GM12801 (cell line): ENCODE results near the gene DMXL1.

Source experiments
- CTCF ChIP-seq: IDR thresholded peaks from one replicate; pipeline ENCODE4 v1.5.1; 2011; ENCODE audit warnings: control low read depth; ENCODE audit not compliant: insufficient read length; ENCODE audit errors: extremely low read depth

Gene DMXL1

DNA sequence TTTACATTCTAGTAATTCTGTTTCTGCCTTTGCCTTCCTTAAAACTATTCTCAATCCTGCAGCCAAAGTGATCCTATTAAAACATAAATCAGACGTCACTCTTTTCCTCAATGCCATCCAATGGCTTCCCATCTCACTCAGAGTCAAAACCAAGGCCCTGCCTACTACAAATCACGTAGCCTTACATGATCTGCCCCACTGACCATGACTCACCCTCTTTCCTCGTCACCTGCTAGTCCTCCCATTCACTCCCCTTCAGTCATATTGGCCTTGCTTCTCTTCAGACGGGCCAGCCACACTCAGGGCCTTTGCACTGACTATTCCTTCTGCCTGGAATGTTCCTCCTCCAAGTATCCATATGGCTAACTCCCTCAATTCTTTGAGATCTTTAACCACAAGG is 39.0 kb upstream of the DMXL1 start:
- TF ChIP-seq CTCF = no peak

DNA sequence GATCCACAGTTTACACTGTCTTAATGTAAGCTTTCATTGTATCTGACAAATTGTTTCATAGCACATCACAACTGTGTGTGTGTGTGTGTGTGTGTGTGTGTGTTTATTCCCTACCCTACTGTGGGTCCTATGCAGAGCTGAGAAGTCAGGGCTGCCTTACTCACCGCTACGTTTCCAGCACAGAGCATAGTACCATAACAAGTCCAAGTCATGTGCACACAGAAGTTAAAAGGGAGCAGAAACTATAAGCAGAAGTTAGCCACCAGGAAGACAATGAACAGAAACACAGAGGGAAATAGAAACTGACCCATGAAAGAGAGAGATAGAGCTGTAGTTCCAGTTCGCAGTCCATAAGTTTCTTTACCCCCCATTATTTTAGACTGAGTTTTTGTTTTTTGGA is 38.2 kb upstream of the DMXL1 start:
- no peak for TF ChIP-seq CTCF

GRCh38 chr5:119033135-119033534 is 37.8 kb upstream of the DMXL1 start:
- TF ChIP-seq CTCF = no peak

GRCh38 chr5:119036101-119036762 is 34.7 kb upstream of the DMXL1 start:
- no peak for TF ChIP-seq CTCF

GRCh38 chr5:119037496-119038215 is 33.2 kb upstream of the DMXL1 start:
- TF ChIP-seq CTCF = no peak

DNA sequence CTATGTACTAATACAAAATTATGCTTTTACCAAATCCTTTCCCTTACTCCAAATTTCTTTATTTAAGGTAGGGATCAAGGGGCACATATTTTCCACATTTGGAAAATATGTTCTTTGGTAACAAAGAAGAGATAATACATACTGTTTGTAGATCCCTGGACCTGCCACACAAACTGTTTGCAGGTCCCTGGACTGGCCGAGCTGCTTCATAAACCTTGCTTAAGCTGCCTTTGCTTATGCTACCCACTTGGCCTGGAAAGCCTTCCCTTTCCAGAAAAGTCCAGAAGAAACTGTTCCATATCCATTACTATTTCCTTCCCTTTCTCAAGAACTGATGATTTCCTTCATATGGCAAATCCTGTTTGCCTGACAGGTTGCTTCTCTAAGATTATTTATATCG is 22.6 kb upstream of the DMXL1 start:
- TF ChIP-seq CTCF = no peak

DNA sequence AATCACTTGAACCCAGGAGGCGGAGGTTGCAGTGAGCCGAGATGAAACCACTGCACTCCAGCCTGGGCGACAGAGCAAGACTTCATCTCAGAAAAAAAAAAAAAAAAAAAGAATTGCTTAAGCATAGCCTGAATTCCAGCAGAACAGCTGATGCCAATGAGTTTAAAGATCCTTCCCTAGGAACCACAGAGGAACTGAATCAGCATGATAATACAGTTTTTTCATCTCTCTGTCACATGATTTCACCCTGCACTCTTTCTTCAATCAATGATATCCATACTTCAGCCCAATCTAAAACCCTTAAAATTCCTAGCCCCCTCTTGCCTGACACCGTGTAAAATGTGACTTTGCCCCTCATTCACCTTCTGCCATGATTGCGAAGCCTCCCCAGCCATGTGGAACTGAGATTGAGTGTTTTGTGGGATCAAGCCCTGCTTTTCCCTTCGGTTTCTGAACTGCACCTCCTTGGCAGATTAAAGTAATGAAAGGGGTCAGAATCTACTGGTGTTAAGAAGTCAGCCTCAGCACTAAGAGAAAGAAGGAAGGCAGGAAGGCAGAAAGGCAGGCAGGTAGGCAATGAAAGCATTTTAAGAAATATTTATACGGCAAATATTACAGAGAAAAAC is 20.9 kb upstream of the DMXL1 start:
- TF ChIP-seq CTCF = no peak
